ENCODE measurements around the gene ARL6IP1. TPM values are rescaled to one million over a fixed set of nuclear protein-coding genes. Genes with fewer than 3 reads are reported as not detected.
"Not testable (repeated sequence)": the region's sequence is repeated elsewhere in the genome, so short reads cannot be mapped to it uniquely, and the experiment has no call there.

ARL6IP1 gene
- total and polyA plus RNA-seq, 2 donors (not counting 3 experiments of a cell fraction or from before 2014, with no cell fraction given), result 251 to 338 TPM

DNA sequence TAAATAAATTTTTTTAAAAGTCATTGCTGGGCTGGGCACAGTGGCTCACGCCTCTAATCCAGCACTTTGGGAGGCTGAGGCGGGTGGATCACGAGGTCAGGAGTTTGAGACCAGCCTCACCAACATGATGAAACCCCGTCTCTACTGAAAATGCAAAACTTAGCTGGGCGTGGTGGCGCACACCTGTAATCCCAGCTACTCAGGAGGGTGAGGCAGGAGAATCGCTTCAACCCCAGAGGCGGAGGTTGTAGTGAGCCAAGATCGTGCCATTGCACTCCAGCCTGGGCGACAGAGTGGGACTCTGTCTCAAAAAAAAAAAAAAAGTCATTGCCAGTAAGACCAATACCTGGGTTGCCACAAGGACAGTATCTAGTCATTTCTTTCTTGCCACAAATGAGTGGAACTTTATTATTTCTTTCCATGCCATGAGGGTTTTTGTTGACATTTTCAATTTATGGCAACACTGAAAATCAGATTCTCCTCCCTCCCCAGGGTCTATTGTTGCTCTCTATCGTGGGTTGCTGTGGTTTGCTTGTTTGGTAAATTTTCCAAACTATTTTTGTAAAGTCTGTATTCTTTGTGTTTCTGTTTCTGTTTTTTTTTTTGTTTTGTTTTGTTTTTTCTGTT, 30.9 kb downstream of the ARL6IP1 start:
- H3K4me1 ChIP-seq (ENCODE audit: control insufficient read depth, extremely low read depth, insufficient read depth, low read length); H3K9me3 ChIP-seq (replicated peaks; ENCODE audit: control insufficient read depth, insufficient read depth, low read length); DNase-seq (ENCODE audit: low read depth, low spot score); intact Hi-C loops (cut with micrococcal nuclease); H3K79me2 ChIP-seq (ENCODE audit: control insufficient read depth, insufficient read depth, low read length); H3K9ac ChIP-seq (replicated peaks; ENCODE audit: extremely low read depth, insufficient read depth, low read length); FAIRE-seq; H3K4me3 ChIP-seq (replicated peaks in 1 of 3; ENCODE audit: insufficient read depth in 1 of 3, low read depth in 1 of 3, low read length in 3 of 3); H2AFZ ChIP-seq (ENCODE audit: low read depth, low read length); H3K9me1 ChIP-seq (replicated peaks; ENCODE audit: control insufficient read depth, extremely low read depth, insufficient read depth, low read length); H3K27ac ChIP-seq (ENCODE audit: insufficient read depth, low read depth, low read length); H3K27me3 ChIP-seq (ENCODE audit: control insufficient read depth in 2 of 2, insufficient read depth in 2 of 2, low read length in 2 of 2); BruUV-seq (replicated peaks); dilution Hi-C loops (cut with MboI; ENCODE audit: extremely low pct_ligation_motif_present, low sequenced_read_pairs); H3K4me2 ChIP-seq (ENCODE audit: insufficient read depth, low read length); H3K36me3 ChIP-seq (ENCODE audit: control insufficient read depth in 2 of 2, extremely low read depth in 1 of 2, insufficient read depth in 2 of 2, low read length in 2 of 2); H4K20me1 ChIP-seq (replicated peaks; ENCODE audit: control insufficient read depth, extremely low read depth, insufficient read depth, low read length); POLR2A ChIA-PET: not testable (repeated sequence)
- CTCF ChIA-PET, result interaction anchor here (0.7 kb wide), 1 partner anchor 13 kb away, joined by 3 read pairs; no protein-coding TSS in a partner anchor

DNA sequence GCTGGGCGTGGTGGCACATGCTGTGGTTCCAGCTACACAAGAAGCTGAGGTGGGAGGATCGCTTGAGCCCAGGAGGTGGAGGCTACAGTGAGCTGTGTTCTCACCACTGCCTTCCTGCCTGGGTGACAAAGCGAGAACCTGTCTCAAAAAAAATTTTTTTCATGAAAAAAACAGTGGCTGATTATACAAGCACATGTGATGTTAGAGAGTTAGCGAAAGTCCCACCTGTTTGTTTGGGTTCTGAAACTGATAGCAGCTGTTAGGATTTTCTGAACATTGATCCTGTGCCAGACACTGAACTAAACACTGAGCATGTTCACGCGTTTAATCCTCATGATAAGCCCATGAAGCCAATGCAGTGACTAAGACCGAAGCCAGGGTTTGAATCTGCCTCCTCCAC, 34.1 kb downstream of the ARL6IP1 start:
- H3K4me1 ChIP-seq (ENCODE audit: control insufficient read depth, extremely low read depth, insufficient read depth, low read length); H3K4me3 ChIP-seq (replicated peaks in 1 of 3; ENCODE audit: insufficient read depth in 1 of 3, low read depth in 1 of 3, low read length in 3 of 3); H3K9me3 ChIP-seq (replicated peaks; ENCODE audit: control insufficient read depth, insufficient read depth, low read length); CTCF ChIA-PET; H3K27ac ChIP-seq (ENCODE audit: insufficient read depth, low read depth, low read length); H3K9ac ChIP-seq (replicated peaks; ENCODE audit: extremely low read depth, insufficient read depth, low read length); H2AFZ ChIP-seq (ENCODE audit: low read depth, low read length); H3K27me3 ChIP-seq (ENCODE audit: control insufficient read depth in 2 of 2, insufficient read depth in 2 of 2, low read length in 2 of 2); H4K20me1 ChIP-seq (replicated peaks; ENCODE audit: control insufficient read depth, extremely low read depth, insufficient read depth, low read length); H3K9me1 ChIP-seq (replicated peaks; ENCODE audit: control insufficient read depth, extremely low read depth, insufficient read depth, low read length); dilution Hi-C loops (cut with MboI; ENCODE audit: extremely low pct_ligation_motif_present, low sequenced_read_pairs); H3K4me2 ChIP-seq (ENCODE audit: insufficient read depth, low read length); H3K79me2 ChIP-seq (ENCODE audit: control insufficient read depth, insufficient read depth, low read length); intact Hi-C loops (cut with micrococcal nuclease); H3K36me3 ChIP-seq (ENCODE audit: control insufficient read depth in 2 of 2, extremely low read depth in 1 of 2, insufficient read depth in 2 of 2, low read length in 2 of 2); POLR2A ChIA-PET; DNase-seq (ENCODE audit: low read depth, low spot score); BruUV-seq (replicated peaks): not testable (repeated sequence)
- peak; percentile 68 for FAIRE-seq

DNA sequence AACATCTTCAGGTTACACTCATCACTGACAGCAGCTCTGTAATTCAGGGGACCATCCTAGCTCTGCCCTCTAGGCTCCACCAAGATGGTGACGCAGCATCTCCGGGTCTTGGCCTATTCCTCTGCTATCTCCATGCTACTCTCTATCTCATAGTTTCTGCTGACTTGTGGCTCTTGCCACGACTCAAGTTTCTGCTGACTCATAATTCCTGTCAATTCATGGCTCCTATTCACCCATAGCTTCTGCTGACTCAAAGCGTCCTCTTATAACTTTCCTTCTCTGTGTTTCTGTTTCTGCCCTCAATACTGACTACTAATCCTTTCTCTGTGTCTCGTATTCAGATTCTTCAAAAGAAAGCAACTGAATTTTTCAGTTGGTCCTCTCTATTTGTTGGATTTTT, 38.6 kb downstream of the ARL6IP1 start:
- H3K4me3 ChIP-seq (replicated peaks in 1 of 3; ENCODE audit: insufficient read depth in 1 of 3, low read depth in 1 of 3, low read length in 3 of 3); H3K27me3 ChIP-seq (ENCODE audit: control insufficient read depth in 2 of 2, insufficient read depth in 2 of 2, low read length in 2 of 2); POLR2A ChIA-PET; H3K9me3 ChIP-seq (replicated peaks; ENCODE audit: control insufficient read depth, insufficient read depth, low read length); intact Hi-C loops (cut with micrococcal nuclease); CTCF ChIA-PET; dilution Hi-C loops (cut with MboI; ENCODE audit: extremely low pct_ligation_motif_present, low sequenced_read_pairs); H3K9me1 ChIP-seq (replicated peaks; ENCODE audit: control insufficient read depth, extremely low read depth, insufficient read depth, low read length); H2AFZ ChIP-seq (ENCODE audit: low read depth, low read length); H4K20me1 ChIP-seq (replicated peaks; ENCODE audit: control insufficient read depth, extremely low read depth, insufficient read depth, low read length); H3K36me3 ChIP-seq (ENCODE audit: control insufficient read depth in 2 of 2, extremely low read depth in 1 of 2, insufficient read depth in 2 of 2, low read length in 2 of 2); H3K9ac ChIP-seq (replicated peaks; ENCODE audit: extremely low read depth, insufficient read depth, low read length); DNase-seq (ENCODE audit: low read depth, low spot score); H3K79me2 ChIP-seq (ENCODE audit: control insufficient read depth, insufficient read depth, low read length); H3K27ac ChIP-seq (ENCODE audit: insufficient read depth, low read depth, low read length); BruUV-seq (replicated peaks); H3K4me1 ChIP-seq (ENCODE audit: control insufficient read depth, extremely low read depth, insufficient read depth, low read length); H3K4me2 ChIP-seq (ENCODE audit: insufficient read depth, low read length): not testable (repeated sequence)
- FAIRE-seq, result peak; percentile 54

Measured in endothelial cell of umbilical vein (primary cell).